Astrocyte (in vitro differentiated cells and primary cell): ENCODE measurements around the gene TNKS1BP1.

ENCODE experiments used
- CTCF ChIP-seq: IDR thresholded peaks from 2 replicates; pipeline ENCODE4 v1.5.1; 2011; ENCODE audit warnings: low read depth, mild to moderate bottlenecking, inconsistent platforms, low read length, moderate library complexity; ENCODE audit not compliant: insufficient read depth
- EZH2 ChIP-seq: IDR thresholded peaks from 2 replicates; pipeline ENCODE4 v1.6.1; 2012; ENCODE audit warnings: mild to moderate bottlenecking, low read length, inconsistent platforms; ENCODE audit not compliant: insufficient read depth

DNA sequence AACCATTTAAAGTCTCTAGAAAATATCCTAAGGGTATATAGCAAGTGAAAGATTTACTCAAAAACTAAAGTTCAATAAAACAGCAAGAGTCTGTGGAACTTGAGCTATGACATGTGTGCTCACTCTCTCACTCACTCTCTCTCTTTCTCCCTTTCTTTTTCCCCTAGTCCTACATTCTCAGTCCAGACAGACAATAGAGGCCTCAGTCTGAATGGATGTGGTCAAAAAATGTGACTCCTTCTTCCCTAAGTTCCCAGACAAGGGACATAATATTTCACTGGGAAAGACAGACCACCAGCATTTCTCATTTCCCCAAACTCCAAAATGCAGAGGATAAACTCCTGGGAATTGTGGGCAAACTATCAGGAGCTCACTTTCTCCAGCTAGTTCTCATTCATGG lies 70.1 kb downstream of the TNKS1BP1 start:
- TF ChIP-seq CTCF (no peak), EZH2 (no peak)
